K562 (cell line): ENCODE results near the gene CDK9. TPM values are rescaled to one million over a fixed set of nuclear protein-coding genes. Genes with fewer than 3 reads are reported as not detected.
A peak's percentile ranks its signal among the peaks of the same experiment; 100 is the strongest.

Experiments
- BRD9 ChIP-seq: fragments of 450-650 bp; IDR thresholded peaks from 2 replicates; pipeline ENCODE4 v1.6.1; 2018; ENCODE audit warnings: low read depth; ENCODE audit not compliant: partially characterized antibody
- CBX3 ChIP-seq, 2 experiments: IDR thresholded peaks; 1 replicate in 1 of 2; 2 replicates in 1 of 2; pipeline ENCODE4 v1.6.1; 2012; ENCODE audit warnings: inconsistent platforms in 2 of 2, low read length in 2 of 2, borderline replicate concordance in 1 of 2, control low read depth in 1 of 2
- CC2D1A ChIP-seq: fragments of 450-650 bp; IDR thresholded peaks from 2 replicates; pipeline ENCODE4 v1.6.1; 2017; ENCODE audit warnings: mild to moderate bottlenecking
- CEBPG ChIP-seq, 3 experiments: fragments of 200-800 bp in 1 of 3; sonication (Bioruptor generic) in 1 of 3; sonication (generic) in 1 of 3; formaldehyde crosslinking in 1 of 3; IDR thresholded peaks in 2 of 3; conservative IDR thresholded peaks in 1 of 3; 2 replicates each; pipeline versions ENCODE4 v1.6.1 to v1.8.0; 2016 to 2022; ENCODE audit warnings: missing compliant biosample characterization in 2 of 3, missing genetic modification characterization in 2 of 3, mild to moderate bottlenecking in 1 of 3, missing genetic modification reagents in 1 of 3
- CSDE1 ChIP-seq, 2 experiments: fragments of 450-650 bp; IDR thresholded peaks; 2 replicates each; pipeline ENCODE4 v1.6.1; 2016; ENCODE audit warnings: mild to moderate bottlenecking in 1 of 2
- CTBP1 ChIP-seq: fragments of 450-650 bp; IDR thresholded peaks from 2 replicates; pipeline ENCODE4 v1.6.1; 2016; ENCODE audit warnings: borderline replicate concordance
- EP300 ChIP-seq: IDR thresholded peaks from 2 replicates; pipeline ENCODE4 v1.6.1; 2012; ENCODE audit warnings: low read length, improper control_type of control experiment
- EP400 ChIP-seq: fragments of 450-650 bp; IDR thresholded peaks from 2 replicates; pipeline ENCODE4 v1.6.1; 2017; ENCODE audit warnings: antibody characterized with exemption, mild to moderate bottlenecking, moderate library complexity
- HOXB6 ChIP-seq: fragments of 250-450 bp; sonication (Bioruptor Pico); IDR thresholded peaks from 2 replicates; pipeline ENCODE4 v1.5.1; 2022; ENCODE audit warnings: mild to moderate bottlenecking, borderline replicate concordance
- MAFF ChIP-seq: IDR thresholded peaks from 2 replicates; pipeline ENCODE4 v1.6.1; 2012; ENCODE audit warnings: low read length, improper control_type of control experiment
- PCBP1 ChIP-seq: fragments of 200-400 bp; formaldehyde crosslinking; IDR thresholded peaks from 2 replicates; pipeline ENCODE4 v1.6.1; 2018; ENCODE audit warnings: mild to moderate bottlenecking, low read depth, low read length; ENCODE audit not compliant: poor library complexity, severe bottlenecking
- RBFOX2 ChIP-seq: fragments of 200-400 bp; formaldehyde crosslinking; IDR thresholded peaks from 2 replicates; pipeline ENCODE4 v1.6.1; 2017; ENCODE audit warnings: low read depth, mild to moderate bottlenecking, low read length, moderate library complexity
- RHOXF2B ChIP-seq: fragments of 250-450 bp; sonication (Bioruptor Pico); conservative IDR thresholded peaks from 2 replicates; pipeline ENCODE4 v1.5.1; 2021
- SREBF1 ChIP-seq: fragments of 150-350 bp; IDR thresholded peaks from 2 replicates; pipeline ENCODE4 v1.6.1; 2014; ENCODE audit warnings: antibody characterized with exemption, low read depth, low read length, borderline replicate concordance
- TEAD4 ChIP-seq, 2 experiments: sonication (generic) in 1 of 2; formaldehyde crosslinking in 1 of 2; IDR thresholded peaks; 2 replicates each; pipeline versions ENCODE4 v1.6.1 to v1.8.0; 2012 to 2022; ENCODE audit warnings: borderline replicate concordance in 1 of 2, inconsistent platforms in 1 of 2, low read length in 1 of 2, mild to moderate bottlenecking in 1 of 2, missing genetic modification reagents in 1 of 2
- USF2 ChIP-seq: sonication (generic); formaldehyde crosslinking; IDR thresholded peaks from 2 replicates; pipeline ENCODE4 v1.5.0; 2020; ENCODE audit warnings: missing genetic modification reagents
- ZBED1 ChIP-seq: IDR thresholded peaks from 2 replicates; pipeline ENCODE4 v1.6.1; 2014
- ZBTB1 ChIP-seq: sonication (generic); formaldehyde crosslinking; IDR thresholded peaks from 2 replicates; pipeline ENCODE4 v1.8.1; 2023; ENCODE audit warnings: missing genetic modification reagents, low read depth, mild to moderate bottlenecking, borderline replicate concordance
- ZBTB49 ChIP-seq: sonication (generic); formaldehyde crosslinking; IDR thresholded peaks from 2 replicates; pipeline ENCODE4 v1.8.0; 2022; ENCODE audit warnings: missing genetic modification reagents, mild to moderate bottlenecking, borderline replicate concordance
- ZNF184 ChIP-seq: sonication (generic); formaldehyde crosslinking; IDR thresholded peaks from 2 replicates; pipeline ENCODE4 v1.5.0; 2020; ENCODE audit warnings: missing genetic modification reagents
- ZNF589 ChIP-seq: fragments of 200-800 bp; sonication (Bioruptor generic); IDR thresholded peaks from 2 replicates; pipeline ENCODE4 v1.6.1; 2016; ENCODE audit warnings: low read depth, missing genetic modification characterization, missing compliant biosample characterization
- polyA plus RNA-seq, 8 experiments: library from polyadenylated mRNA; depleted of rRNA in 4 of 8; stranded (reverse) in 5 of 8; unstranded in 3 of 8; fragments of >200 nt; fragmentation: Nextera tagmentation in 2 of 8; fragmentation: Illumina TruSeq in 1 of 8; extraction: Ambion mirVana in 2 of 8; extraction: Trizol in 1 of 8; gene quantifications; 2 replicates each; pipeline versions ENCODE4 v1.2.1 to v1.2.3, GENCODE V29; 2011 to 2014; ENCODE audit warnings: inconsistent platforms in 1 of 8, missing spikeins in 1 of 8
- total RNA-seq, 7 experiments: library from RNA; depleted of rRNA in 6 of 7; stranded (reverse); fragments of >200 nt in 6 of 7; fragmentation: Illumina TruSeq in 2 of 7; extraction: Trizol in 2 of 7; gene quantifications; 2 replicates each; pipeline versions ENCODE4 v1.2.1 to v1.2.3, GENCODE V29; 2011 to 2021; ENCODE audit warnings: low replicate concordance in 1 of 7

The CDK9 gene
- total and polyA plus RNA-seq, 9 of the 15 experiments (the other 6 are each of a cell fraction or from before 2014, with no cell fraction given) = 4.2 to 78.6 (median 33.0) TPM

GRCh38 chr9:127802576-127803443 is 17.0 kb downstream of the CDK9 start, which contains the start of gene FPGS (continued):
- TF ChIP-seq USF2 (no peak; the same call in 1 of the 2 replicates), TEAD4 (IDR thresholded peaks at IDR 0.05; ENCODE audit: low read length) (no peak), TEAD4 (CRISPR knock-in tag; IDR thresholded peaks at IDR 0.05; ENCODE audit: borderline replicate concordance) (no peak), CTBP1 (peak; percentile 77; the same call in 1 of the 2 replicates), CC2D1A (0 out of 2 replicates have a peak, but pooled peaks have one; percentile 23), MAFF (no peak), EP400 (peak; percentile 95), HOXB6 (CRISPR knock-in tag) (no peak), CBX3 (IDR thresholded peaks at IDR 0.05; ENCODE audit: borderline replicate concordance in 1 of 2, low read length in 2 of 2) (no peak), RBFOX2 (peak; percentile 90), CEBPG (CRISPR knock-in tag; IDR thresholded peaks at IDR 0.05) (no peak), CEBPG (tag; conservative IDR thresholded peaks at IDR 0.05 in 1 of 2, IDR thresholded peaks at IDR 0.05 in 1 of 2) (no peak), ZBTB1 (CRISPR knock-in tag) (no peak), ZNF184 (CRISPR knock-in tag) (no peak), BRD9 (peak; percentile 57), RHOXF2B (CRISPR knock-in tag) (no peak), EP300 (no peak), CSDE1 (IDR thresholded peaks at IDR 0.05) (no peak), ZBTB49 (CRISPR knock-in tag) (no peak), ZNF589 (no peak; the same call in 1 of the 2 replicates), ZBED1 (peak; percentile 39; the same call in 1 of the 2 replicates), PCBP1 (peak; percentile 72), SREBF1 (no peak)
